Neural progenitor cell (in vitro differentiated cells): ENCODE measurements around the gene TRHDE. TPM values are rescaled to one million over a fixed set of nuclear protein-coding genes. Genes with fewer than 3 reads are reported as not detected.
"Not testable (repeated sequence)": the region's sequence is repeated elsewhere in the genome, so short reads cannot be mapped to it uniquely, and the experiment has no call there.

ENCODE experiments used
- DNase-seq: peaks from one replicate; pipeline ENCODE4 v3.0.0-alpha.2; 2016; ENCODE audit warnings: low spot score
- H2AFZ ChIP-seq: fragments of 200-600 bp; sonication (generic); replicated peaks from 2 replicates; pipeline ENCODE4 v1.6.1; 2016; ENCODE audit warnings: antibody characterized with exemption
- H3F3A ChIP-seq: fragments of 200-600 bp; sonication (generic); 2 replicates; pipeline ENCODE4 v1.6.1; 2016; ENCODE audit warnings: antibody characterized with exemption, low read depth
- H3K27ac ChIP-seq: fragments of 200-600 bp; sonication (generic); 2 replicates; pipeline ENCODE4 v1.5.1; 2016; ENCODE audit warnings: mild to moderate bottlenecking
- H3K27me3 ChIP-seq: fragments of 200-600 bp; sonication (generic); 2 replicates; pipeline ENCODE4 v1.6.1; 2016; ENCODE audit warnings: mild to moderate bottlenecking, moderate library complexity
- H3K36me3 ChIP-seq: fragments of 200-600 bp; sonication (generic); 2 replicates; pipeline ENCODE4 v1.5.1; 2016
- H3K4me1 ChIP-seq: fragments of 200-600 bp; sonication (generic); 2 replicates; pipeline ENCODE4 v1.6.1; 2016; ENCODE audit warnings: mixed run types
- H3K4me2 ChIP-seq: fragments of 200-600 bp; sonication (generic); 2 replicates; pipeline ENCODE4 v1.6.1; 2016
- H3K4me3 ChIP-seq: fragments of 200-600 bp; sonication (generic); 2 replicates; pipeline ENCODE4 v1.5.1; 2016
- H3K79me2 ChIP-seq: fragments of 200-600 bp; sonication (generic); 2 replicates; pipeline ENCODE4 v1.6.1; 2016; ENCODE audit warnings: low read depth
- H3K9ac ChIP-seq: fragments of 200-600 bp; sonication (generic); 2 replicates; pipeline ENCODE4 v1.6.1; 2016
- H3K9me3 ChIP-seq: fragments of 200-600 bp; sonication (generic); 2 replicates; pipeline ENCODE4 v1.5.1; 2016; ENCODE audit warnings: low read depth
- H4K20me1 ChIP-seq: fragments of 200-600 bp; sonication (generic); 2 replicates; pipeline ENCODE4 v1.6.1; 2016; ENCODE audit warnings: low read depth
- H3K27ac Mint-ChIP-seq: 3 replicates; pipeline ENCODE4 v1.8.0; 2021; ENCODE audit warnings: mixed read lengths
- H3K27me3 Mint-ChIP-seq: 2 replicates; pipeline ENCODE4 v1.8.0; 2022; ENCODE audit warnings: low read depth, mild to moderate bottlenecking, inconsistent platforms, moderate library complexity, mixed read lengths; ENCODE audit not compliant: insufficient read depth
- H3K36me3 Mint-ChIP-seq: 3 replicates; pipeline ENCODE4 v1.8.0; 2021; ENCODE audit warnings: mixed read lengths
- H3K4me1 Mint-ChIP-seq: 3 replicates; pipeline ENCODE4 v1.8.0; 2021; ENCODE audit warnings: mixed read lengths
- H3K4me3 Mint-ChIP-seq: 3 replicates; pipeline ENCODE4 v1.8.0; 2021; ENCODE audit warnings: mild to moderate bottlenecking, moderate library complexity, mixed read lengths
- H3K9me3 Mint-ChIP-seq: 3 replicates; pipeline ENCODE4 v1.8.0; 2020; ENCODE audit warnings: mixed read lengths
- CTCF ChIP-seq: fragments of 200-600 bp; sonication (generic); IDR thresholded peaks from 2 replicates; pipeline ENCODE4 v1.5.1; 2017; ENCODE audit warnings: antibody characterized with exemption, mild to moderate bottlenecking
- EZH2 ChIP-seq: fragments of 200-600 bp; sonication (generic); IDR thresholded peaks from 2 replicates; pipeline ENCODE4 v1.6.1; 2017; ENCODE audit warnings: antibody characterized with exemption, mild to moderate bottlenecking, moderate library complexity
- EZH2phosphoT487 ChIP-seq: fragments of 200-600 bp; sonication (generic); IDR thresholded peaks from 2 replicates; pipeline ENCODE4 v1.6.1; 2017; ENCODE audit warnings: antibody characterized with exemption
- total RNA-seq: library from RNA; depleted of rRNA; stranded (reverse); fragments of >200 nt; gene quantifications from 2 replicates; pipeline ENCODE4 v1.2.3, GENCODE V29; 2015; ENCODE audit warnings: low replicate concordance

Gene TRHDE
- total RNA-seq, 1 donor from 2014 or later = 4.5 TPM

GRCh38 chr12:72647139-72647538 lies 375.0 kb downstream of the TRHDE start:
- no peak for DNase-seq
- H3K27me3 ChIP-seq = no peaks in the 10 kb centered on the region

GRCh38 chr12:72658615-72659014 lies 386.4 kb downstream of the TRHDE start:
- Histone ChIP-seq H3K9me3 (no peaks in the 10 kb centered on the region), H4K20me1 (no peaks in the 10 kb centered on the region), H3K4me1 (no peaks in the 10 kb centered on the region), H2AFZ (no peak overlapping the region), H3K9ac (no peak overlapping the region), H3K27me3 (no peaks in the 10 kb centered on the region), H3K4me2 (no peak overlapping the region), H3K4me3 (no peak overlapping the region), H3K79me2 (no peaks in the 10 kb centered on the region), H3F3A (no peaks in the 10 kb centered on the region), H3K27ac (no peak overlapping the region), H3K36me3 (no peaks in the 10 kb centered on the region)
- H3K4me3 Mint-ChIP-seq = no peak overlapping the region
- H3K4me1 Mint-ChIP-seq = no peaks in the 10 kb centered on the region
- H3K27me3 Mint-ChIP-seq = no peaks in the 10 kb centered on the region
- H3K36me3 Mint-ChIP-seq = no peaks in the 10 kb centered on the region
- DNase-seq = no peak
- H3K9me3 Mint-ChIP-seq = no peaks in the 10 kb centered on the region
- TF ChIP-seq EZH2phosphoT487 = no peak
- no peak overlapping the region for H3K27ac Mint-ChIP-seq

More at GRCh38 chr12:72647139-72647538, 375.0 kb downstream of the TRHDE start:
- Mint-ChIP-seq H3K27ac (no peak overlapping the region), H3K4me3 (no peak overlapping the region), H3K9me3 (no peaks in the 10 kb centered on the region), H3K36me3 (peaks cover 4% of the 10 kb centered on the region), H3K27me3 (no peaks in the 10 kb centered on the region), H3K4me1 (peaks cover 5% of the 10 kb centered on the region)
- TF ChIP-seq CTCF (no peak), EZH2 (no peak), EZH2phosphoT487 (no peak)
- H3F3A ChIP-seq = no peaks in the 10 kb centered on the region
- H4K20me1 ChIP-seq = no peaks in the 10 kb centered on the region
- H3K9ac ChIP-seq = no peak overlapping the region
- no peaks in the 10 kb centered on the region for H3K4me1 ChIP-seq
- no peaks in the 10 kb centered on the region for H3K9me3 ChIP-seq
- H3K27ac ChIP-seq = no peak overlapping the region
- H3K36me3 ChIP-seq = peaks cover 4% of the 10 kb centered on the region
- H2AFZ ChIP-seq = no peak overlapping the region
- H3K4me3 ChIP-seq = no peak overlapping the region
- H3K4me2 ChIP-seq = no peak overlapping the region
- no peaks in the 10 kb centered on the region for H3K79me2 ChIP-seq

DNA sequence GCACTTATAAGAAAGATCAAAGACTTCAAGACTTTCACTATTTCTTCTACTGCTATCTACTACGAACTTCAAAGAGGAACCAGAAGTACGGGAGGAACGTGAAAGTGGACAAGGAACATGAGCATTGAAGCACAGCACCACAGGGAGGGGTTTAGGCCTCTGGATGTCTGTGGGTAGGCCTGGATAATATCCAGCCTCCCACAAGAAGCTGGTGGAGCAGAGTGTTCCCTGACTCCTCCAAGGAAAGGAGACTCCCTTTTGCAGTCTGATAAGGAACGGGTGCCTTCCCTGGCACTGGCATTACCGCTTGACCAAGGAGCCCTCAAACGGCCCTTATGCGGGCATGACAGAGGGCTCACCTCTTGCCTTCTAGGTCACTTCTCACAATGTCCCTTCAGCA lies 388.0 kb downstream of the TRHDE start:
- H3K4me3 ChIP-seq, H3K27ac ChIP-seq, H3K4me1 ChIP-seq, H3K9me3 ChIP-seq, H3K36me3 ChIP-seq, H3K36me3 Mint-ChIP-seq, H3K4me3 Mint-ChIP-seq, DNase-seq, H3K27ac Mint-ChIP-seq, H3K9me3 Mint-ChIP-seq, H4K20me1 ChIP-seq, H3K27me3 ChIP-seq, H3K4me1 Mint-ChIP-seq, H3K79me2 ChIP-seq, H3F3A ChIP-seq, H3K4me2 ChIP-seq, H3K27me3 Mint-ChIP-seq, H2AFZ ChIP-seq, H3K9ac ChIP-seq: not testable (repeated sequence)

- DNase-seq = no peak
- peaks cover 22% of the 10 kb centered on the region for H3K4me1 Mint-ChIP-seq
- no peaks in the 10 kb centered on the region for H3K9me3 Mint-ChIP-seq
- Histone ChIP-seq H3K9me3 (no peaks in the 10 kb centered on the region), H3K4me3 (no peak overlapping the region), H3K9ac (no peak overlapping the region), H3K4me1 (peaks cover 18% of the 10 kb centered on the region), H3K27ac (no peak overlapping the region), H3F3A (no peaks in the 10 kb centered on the region), H3K27me3 (no peaks in the 10 kb centered on the region), H2AFZ (no peak overlapping the region), H4K20me1 (no peaks in the 10 kb centered on the region), H3K36me3 (no peaks in the 10 kb centered on the region), H3K4me2 (no peak overlapping the region), H3K79me2 (no peaks in the 10 kb centered on the region)
- no peak overlapping the region for H3K4me3 Mint-ChIP-seq
- no peaks in the 10 kb centered on the region for H3K36me3 Mint-ChIP-seq
- TF ChIP-seq EZH2phosphoT487 (no peak), EZH2 (no peak), CTCF (no peak)
- no peak overlapping the region for H3K27ac Mint-ChIP-seq
- H3K27me3 Mint-ChIP-seq = no peaks in the 10 kb centered on the region
Measured at GRCh38 chr12:72673853-72674252, 401.7 kb downstream of the TRHDE start.
